Sigmoid colon (tissue), 7 donors: ENCODE results near the gene CDKN1C. TPM values are rescaled to one million over a fixed set of nuclear protein-coding genes. Genes with fewer than 3 reads are reported as not detected.

Experiments used
- DNase-seq: peaks from one replicate; pipeline ENCODE4 v3.0.0-alpha.2; 2019
- H3K27ac ChIP-seq, 4 donors: fragments of 200-600 bp; sonication (generic); one replicate each; pipeline ENCODE4 v1.5.1; 2016 to 2019; ENCODE audit warnings: mild to moderate bottlenecking in 1 of 4
- H3K27me3 ChIP-seq, 3 donors: fragments of 200-600 bp; sonication (generic); one replicate each; pipeline ENCODE4 v1.5.1; 2019; ENCODE audit warnings: mild to moderate bottlenecking in 1 of 3
- H3K36me3 ChIP-seq, 4 donors: fragments of 200-600 bp; sonication (generic); one replicate each; pipeline ENCODE4 v1.5.1; 2016 to 2019
- H3K4me1 ChIP-seq, 4 donors: fragments of 200-600 bp; sonication (generic); one replicate each; pipeline ENCODE4 v1.5.1; 2017 to 2019
- H3K4me3 ChIP-seq, 4 donors: fragments of 200-600 bp; sonication (generic); one replicate each; pipeline ENCODE4 v1.5.1; 2017 to 2019; ENCODE audit warnings: mild to moderate bottlenecking in 2 of 4, moderate library complexity in 1 of 4
- H3K9me3 ChIP-seq, 4 donors: fragments of 200-600 bp in 3 of 4; sonication (generic) in 3 of 4; one replicate each; pipeline versions ENCODE4 v1.5.1 to v1.6.1; 2013 to 2019
- CTCF ChIP-seq, 4 experiments: fragments of 450-650 bp in 3 of 4; fragments of 200-600 bp in 1 of 4; IDR thresholded peaks; one replicate each; pipeline ENCODE4 v1.5.1; 2016 to 2019; ENCODE audit warnings: antibody characterized with exemption in 4 of 4, mild to moderate bottlenecking in 3 of 4, moderate library complexity in 2 of 4
- EP300 ChIP-seq, 4 donors: sonication (generic); formaldehyde crosslinking; IDR thresholded peaks; one replicate each; pipeline ENCODE4 v1.6.1; 2017; ENCODE audit warnings: antibody characterized with exemption in 4 of 4
- POLR2A ChIP-seq, 2 donors: fragments of 450-650 bp; IDR thresholded peaks; one replicate each; pipeline ENCODE4 v1.6.1; 2016; ENCODE audit warnings: antibody characterized with exemption in 2 of 2, mild to moderate bottlenecking in 2 of 2, moderate library complexity in 2 of 2
- POLR2AphosphoS5 ChIP-seq, 4 donors: sonication (generic); formaldehyde crosslinking; IDR thresholded peaks; one replicate each; pipeline ENCODE4 v1.6.1; 2017; ENCODE audit warnings: antibody characterized with exemption in 4 of 4
- WGBS, 2 donors: extraction: QIAGEN DNeasy Blood & Tissue Kit; methylation state at CpG; one replicate each; pipeline ENCODE4 v1.1.7; 2013; 5-methylcytosine and 5-hydroxymethylcytosine counted together
- intact Hi-C: fragments of 100-400 bp; cut with DNase I; formaldehyde crosslinking; loops from one replicate; pipeline ENCODE4 v1.15.1; 2023
- polyA plus RNA-seq, 3 donors: library from polyadenylated mRNA; stranded (reverse); fragments of 200-250 nt; gene quantifications; one replicate each; pipeline ENCODE4 v1.2.3, GENCODE V29; 2013
- total RNA-seq, 4 donors: library from RNA; depleted of rRNA; stranded (reverse); fragments of >200 nt; gene quantifications; one replicate each; pipeline ENCODE4 v1.1.0, GENCODE V29; 2016
- donor health status: healthy with polysubstance abuse.
- donor health status: Bipolar disorder and iron deficiency.
- donor health status: healthy.

CDKN1C gene
- total and polyA plus RNA-seq, 7 donors: 5.3 to 54.3 (median 37.2) TPM

- Histone ChIP-seq H3K4me3 (no peak overlapping the region), H3K27ac (peak overlapping the region in 2 of 4 donors; percentile 36 to 37), H3K27me3 (no peaks in the 10 kb centered on the region), H3K36me3 (no peaks in the 10 kb centered on the region), H3K9me3 (no peaks in the 10 kb centered on the region), H3K4me1 (peaks cover 0 to 14% (median 11%) of the 10 kb centered on the region in 4 donors)
- no peak for DNase-seq
- 80 to 82% methylated on average over 23 of the region's 23 CpGs for WGBS, 2 donors
- intact Hi-C loops: loop anchor here (2.0 kb wide), 1 partner anchor 48 kb away; the partner anchor contains the start of gene CDKN1C
- TF ChIP-seq EP300 (IDR thresholded peaks at IDR 0.05) (no peak), POLR2A (IDR thresholded peaks at IDR 0.05) (no peak), POLR2AphosphoS5 (IDR thresholded peaks at IDR 0.05) (no peak), CTCF (IDR thresholded peaks at IDR 0.05) (no peak)
Observed at GRCh38 chr11:2836315-2837095, 49.1 kb downstream of the CDKN1C start.

GRCh38 chr11:2835751-2836150 lies 49.8 kb downstream of the CDKN1C start:
- no peaks in the 10 kb centered on the region for H3K27me3 ChIP-seq
- intact Hi-C loops: loop anchor here (2.0 kb wide), 1 partner anchor 49 kb away; the partner anchor contains the start of gene CDKN1C
- whole genome bisulfite sequencing, 2 donors: 89 to 90% methylated on average over 17 of the region's 17 CpGs
- H3K4me3 ChIP-seq: no peak overlapping the region
- H3K9me3 ChIP-seq: no peaks in the 10 kb centered on the region
- DNase-seq: no peak
- no peaks in the 10 kb centered on the region for H3K36me3 ChIP-seq
- TF ChIP-seq POLR2AphosphoS5 (IDR thresholded peaks at IDR 0.05) (no peak), EP300 (IDR thresholded peaks at IDR 0.05) (no peak), CTCF (IDR thresholded peaks at IDR 0.05) (no peak), POLR2A (IDR thresholded peaks at IDR 0.05) (no peak)
- peaks cover 0 to 14% (median 11%) of the 10 kb centered on the region in 4 donors for H3K4me1 ChIP-seq
- H3K27ac ChIP-seq: no peak overlapping the region

- Histone ChIP-seq H3K27ac (no peak overlapping the region), H3K4me3 (no peak overlapping the region), H3K4me1 (peaks cover 0 to 14% (median 11%) of the 10 kb centered on the region in 4 donors), H3K27me3 (no peaks in the 10 kb centered on the region), H3K9me3 (no peaks in the 10 kb centered on the region), H3K36me3 (no peaks in the 10 kb centered on the region)
- TF ChIP-seq CTCF (IDR thresholded peaks at IDR 0.05): no peak
- intact Hi-C loops: no loop called here
- DNase-seq: no peak
- WGBS, 2 donors: 87% methylated on average over 6 of the region's 6 CpGs
Observed at GRCh38 chr11:2835296-2835695, 50.3 kb downstream of the CDKN1C start.

- no peaks in the 10 kb centered on the region for H3K27me3 ChIP-seq
- intact Hi-C loops: no loop called here
- WGBS, 2 donors: 89 to 90% methylated on average over 16 of the region's 16 CpGs
- H3K27ac ChIP-seq: no peak overlapping the region
- no peaks in the 10 kb centered on the region for H3K9me3 ChIP-seq
- TF ChIP-seq POLR2A (IDR thresholded peaks at IDR 0.05) (no peak), EP300 (IDR thresholded peaks at IDR 0.05) (no peak), CTCF (IDR thresholded peaks at IDR 0.05) (no peak), POLR2AphosphoS5 (IDR thresholded peaks at IDR 0.05) (no peak)
- no peaks in the 10 kb centered on the region for H3K36me3 ChIP-seq
- no peak for DNase-seq
- H3K4me1 ChIP-seq: peaks cover 0 to 14% (median 11%) of the 10 kb centered on the region in 4 donors
- H3K4me3 ChIP-seq: no peak overlapping the region
Observed at GRCh38 chr11:2834503-2835273, 50.9 kb downstream of the CDKN1C start.
